Measurements from ENCODE around the gene MAPKAPK3. TPM values are rescaled to one million over a fixed set of nuclear protein-coding genes. Genes with fewer than 3 reads are reported as not detected.

MAPKAPK3 gene
- total RNA-seq, 4 donors from 2014 or later, result 21.3 to 37.8 (median 26.9) TPM

DNA sequence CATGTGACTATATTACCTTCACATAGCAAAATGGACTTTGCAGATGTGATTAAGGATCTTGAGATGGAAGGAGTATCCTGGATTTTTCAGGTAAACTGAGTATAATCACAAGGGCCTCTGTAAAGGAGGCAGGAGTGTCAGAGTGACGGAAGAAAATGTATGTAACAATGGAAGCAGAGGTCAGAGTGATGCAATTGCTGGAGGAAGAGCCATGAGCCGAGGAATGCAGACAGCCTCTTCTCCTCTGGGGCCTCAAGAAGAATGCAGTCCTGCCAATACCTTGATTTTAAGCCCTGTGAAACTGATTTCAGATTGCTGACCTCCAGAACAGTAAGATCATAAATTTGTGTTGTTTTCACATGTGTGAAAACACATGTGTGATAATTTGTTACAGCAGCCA is 32.6 kb upstream of the MAPKAPK3 start:
- TF ChIP-seq EP300 (IDR thresholded peaks at IDR 0.05; ENCODE audit: low read depth), result no peak
- no peak for TF ChIP-seq POLR2AphosphoS5 (IDR thresholded peaks at IDR 0.05)
- TF ChIP-seq POLR2A (IDR thresholded peaks at IDR 0.05), result no peak
- WGBS, 2 donors (ENCODE audit: low coverage in 1 of 2), result 58 to 82% methylated on average over 2 of the region's 2 CpGs
- intact Hi-C loops (cut with DNase I; ENCODE audit: low total_unique reads), result no loop called here
- no peak overlapping the region for H3K27ac ChIP-seq
- no peaks in the 10 kb centered on the region for H3K9me3 ChIP-seq
- no peak overlapping the region for H3K4me3 ChIP-seq
- in situ Hi-C loops (cut with MboI; ENCODE audit: low pct_ligation_motif_present in 1 of 4, low pct_unique_long_range_greater_than_20kb in 1 of 4, low sequenced_read_pairs in 3 of 4), result no loop called here
- H3K4me1 ChIP-seq, result no peaks in the 10 kb centered on the region
- no peaks in the 10 kb centered on the region for H3K27me3 ChIP-seq
- no peaks in the 10 kb centered on the region for H3K36me3 ChIP-seq
- no peak for DNase-seq

DNA sequence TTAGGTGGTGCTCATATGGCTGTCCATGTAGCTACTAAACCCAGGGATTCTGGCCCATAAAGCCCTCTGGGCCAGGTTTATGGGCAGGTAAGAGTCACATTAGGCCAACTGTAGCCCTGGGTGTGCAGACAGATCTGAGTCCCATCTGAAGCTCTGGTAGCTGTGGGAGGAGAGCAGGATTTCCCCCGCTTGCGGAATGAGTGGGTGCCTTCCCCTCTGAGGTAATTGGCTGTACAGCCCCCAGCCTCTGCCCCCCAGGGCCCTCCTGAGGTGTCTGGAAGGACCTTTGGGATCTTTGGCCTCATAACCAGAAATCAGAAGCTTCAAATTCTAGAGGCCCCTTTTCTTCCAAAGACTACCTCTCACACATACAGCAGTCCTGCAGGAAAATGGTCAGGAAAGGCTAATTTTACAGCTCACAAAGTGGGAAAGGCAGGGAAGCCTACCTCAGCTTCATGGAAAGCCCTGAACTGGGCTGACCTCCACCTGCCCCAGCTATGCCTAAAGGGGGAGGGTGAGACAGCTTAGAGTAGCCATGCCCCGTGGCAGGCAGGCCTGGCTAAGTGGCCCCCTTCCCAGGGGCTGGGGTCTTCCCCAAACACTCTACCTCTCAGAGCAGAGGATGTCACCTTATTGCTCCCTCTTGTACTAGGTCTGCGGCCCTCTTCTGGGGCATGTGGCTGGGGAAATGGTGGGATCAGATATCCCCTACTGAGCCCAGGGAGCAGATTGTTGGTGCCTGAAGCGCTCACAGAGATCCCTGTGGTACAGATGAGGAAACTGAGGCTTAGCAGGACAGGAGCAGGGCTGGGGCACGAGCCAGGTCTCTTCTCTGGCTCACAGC is 30.8 kb upstream of the MAPKAPK3 start:
- intact Hi-C loops (cut with DNase I; ENCODE audit: low total_unique reads) (no loop called here), in situ Hi-C loops (cut with MboI; ENCODE audit: low pct_ligation_motif_present in 1 of 4, low pct_unique_long_range_greater_than_20kb in 1 of 4, low sequenced_read_pairs in 3 of 4) (no loop called here)
- Histone ChIP-seq H3K4me1 (peaks cover 0 to 5% (median 3%) of the 10 kb centered on the region in 4 donors), H3K4me3 (no peak overlapping the region), H3K9me3 (no peaks in the 10 kb centered on the region), H3K27me3 (no peaks in the 10 kb centered on the region), H3K36me3 (no peaks in the 10 kb centered on the region), H3K27ac (no peak overlapping the region)
- no peak for DNase-seq
- WGBS, 2 donors (ENCODE audit: low coverage in 1 of 2), result 70 to 85% methylated on average over 2 to 6 of the region's 6 CpGs
- TF ChIP-seq POLR2AphosphoS5 (IDR thresholded peaks at IDR 0.05), result no peak
- TF ChIP-seq POLR2A (IDR thresholded peaks at IDR 0.05), result no peak
- no peak for TF ChIP-seq EP300 (IDR thresholded peaks at IDR 0.05; ENCODE audit: low read depth)
- TF ChIP-seq, protein P1, sequence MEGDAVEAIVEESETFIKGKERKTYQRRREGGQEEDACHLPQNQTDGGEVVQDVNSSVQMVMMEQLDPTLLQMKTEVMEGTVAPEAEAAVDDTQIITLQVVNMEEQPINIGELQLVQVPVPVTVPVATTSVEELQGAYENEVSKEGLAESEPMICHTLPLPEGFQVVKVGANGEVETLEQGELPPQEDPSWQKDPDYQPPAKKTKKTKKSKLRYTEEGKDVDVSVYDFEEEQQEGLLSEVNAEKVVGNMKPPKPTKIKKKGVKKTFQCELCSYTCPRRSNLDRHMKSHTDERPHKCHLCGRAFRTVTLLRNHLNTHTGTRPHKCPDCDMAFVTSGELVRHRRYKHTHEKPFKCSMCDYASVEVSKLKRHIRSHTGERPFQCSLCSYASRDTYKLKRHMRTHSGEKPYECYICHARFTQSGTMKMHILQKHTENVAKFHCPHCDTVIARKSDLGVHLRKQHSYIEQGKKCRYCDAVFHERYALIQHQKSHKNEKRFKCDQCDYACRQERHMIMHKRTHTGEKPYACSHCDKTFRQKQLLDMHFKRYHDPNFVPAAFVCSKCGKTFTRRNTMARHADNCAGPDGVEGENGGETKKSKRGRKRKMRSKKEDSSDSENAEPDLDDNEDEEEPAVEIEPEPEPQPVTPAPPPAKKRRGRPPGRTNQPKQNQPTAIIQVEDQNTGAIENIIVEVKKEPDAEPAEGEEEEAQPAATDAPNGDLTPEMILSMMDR (IDR thresholded peaks at IDR 0.05), result no peak

DNA sequence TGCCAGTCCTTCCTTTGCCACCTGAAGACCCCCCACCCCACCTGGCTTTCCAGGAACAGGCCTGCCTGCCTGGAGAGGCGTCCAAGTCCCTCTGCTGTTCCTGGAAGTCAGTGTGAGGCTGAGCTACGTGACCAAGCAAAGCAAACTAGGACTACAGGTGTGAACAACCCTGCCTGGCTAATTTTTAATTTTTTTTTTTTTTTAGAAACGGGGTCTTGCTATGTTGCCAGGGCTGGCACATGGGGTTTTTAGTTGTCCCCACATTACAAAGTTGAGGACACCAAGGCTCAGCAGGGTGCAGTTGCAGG is 30.2 kb upstream of the MAPKAPK3 start:
- no peak overlapping the region for H3K4me3 ChIP-seq
- H3K36me3 ChIP-seq, result no peaks in the 10 kb centered on the region
- intact Hi-C loops (cut with DNase I; ENCODE audit: low total_unique reads), result no loop called here
- TF ChIP-seq POLR2A (IDR thresholded peaks at IDR 0.05) (no peak), POLR2AphosphoS5 (IDR thresholded peaks at IDR 0.05) (no peak), EP300 (IDR thresholded peaks at IDR 0.05; ENCODE audit: low read depth) (no peak)
- TF ChIP-seq, protein P1 (IDR thresholded peaks at IDR 0.05), result no peak
- no peaks in the 10 kb centered on the region for H3K27me3 ChIP-seq
- no peaks in the 10 kb centered on the region for H3K9me3 ChIP-seq
- in situ Hi-C loops (cut with MboI; ENCODE audit: low pct_ligation_motif_present in 1 of 4, low pct_unique_long_range_greater_than_20kb in 1 of 4, low sequenced_read_pairs in 3 of 4), result no loop called here
- H3K27ac ChIP-seq, result no peak overlapping the region
- H3K4me1 ChIP-seq, result peaks cover 0 to 6% (median 4%) of the 10 kb centered on the region in 4 donors
- 52% methylated on average over 3 of the region's 3 CpGs; no CpG with 5 or more reads in 1 of the 2 donors for WGBS, 2 donors (ENCODE audit: low coverage in 1 of 2)
- no peak for DNase-seq

GRCh38 chr3:50587373-50587772 is 29.6 kb upstream of the MAPKAPK3 start:
- WGBS, 2 donors (ENCODE audit: low coverage in 1 of 2), result 86% methylated on average over 6 of the region's 6 CpGs; no CpG with 5 or more reads in 1 of the 2 donors
- in situ Hi-C loops (cut with MboI; ENCODE audit: low pct_ligation_motif_present in 1 of 4, low pct_unique_long_range_greater_than_20kb in 1 of 4, low sequenced_read_pairs in 3 of 4) (no loop called here), intact Hi-C loops (cut with DNase I; ENCODE audit: low total_unique reads) (no loop called here)

More at GRCh38 chr3:50587373-50587772, 29.6 kb upstream of the MAPKAPK3 start:
- DNase-seq, result no peak
- Histone ChIP-seq H3K27ac (no peak overlapping the region), H3K9me3 (no peaks in the 10 kb centered on the region), H3K27me3 (no peaks in the 10 kb centered on the region), H3K36me3 (no peaks in the 10 kb centered on the region), H3K4me1 (peaks cover 0 to 10% (median 8%) of the 10 kb centered on the region in 4 donors), H3K4me3 (no peak overlapping the region)
- no peak for TF ChIP-seq POLR2A (IDR thresholded peaks at IDR 0.05)
- TF ChIP-seq, protein P1 (IDR thresholded peaks at IDR 0.05), result no peak
- TF ChIP-seq POLR2AphosphoS5 (IDR thresholded peaks at IDR 0.05), result no peak
- no peak for TF ChIP-seq EP300 (IDR thresholded peaks at IDR 0.05; ENCODE audit: low read depth)
